LNCaP clone FGC (cell line): ENCODE measurements around the gene MRGPRD.

Experiments
- DNase-seq: peaks from one replicate; pipeline ENCODE4 v3.0.0-alpha.2; 2011; ENCODE audit warnings: low read depth
- H3K4me3 ChIP-seq: 2 replicates; pipeline ENCODE4 v1.5.1; 2011; ENCODE audit warnings: mild to moderate bottlenecking, low read depth, low read length, control low read depth
- TF ChIP-seq, protein P1 (sequence below): IDR thresholded peaks from 2 replicates; pipeline ENCODE4 v1.5.1; 2012; ENCODE audit warnings: mild to moderate bottlenecking; ENCODE audit not compliant: control insufficient read depth, insufficient read depth; ENCODE audit errors: extremely low read depth

MRGPRD gene

GRCh38 chr11:68934321-68934645 lies 46.5 kb downstream of the MRGPRD start:
- no peak for DNase-seq
- no peak overlapping the region for H3K4me3 ChIP-seq
- TF ChIP-seq, protein P1, sequence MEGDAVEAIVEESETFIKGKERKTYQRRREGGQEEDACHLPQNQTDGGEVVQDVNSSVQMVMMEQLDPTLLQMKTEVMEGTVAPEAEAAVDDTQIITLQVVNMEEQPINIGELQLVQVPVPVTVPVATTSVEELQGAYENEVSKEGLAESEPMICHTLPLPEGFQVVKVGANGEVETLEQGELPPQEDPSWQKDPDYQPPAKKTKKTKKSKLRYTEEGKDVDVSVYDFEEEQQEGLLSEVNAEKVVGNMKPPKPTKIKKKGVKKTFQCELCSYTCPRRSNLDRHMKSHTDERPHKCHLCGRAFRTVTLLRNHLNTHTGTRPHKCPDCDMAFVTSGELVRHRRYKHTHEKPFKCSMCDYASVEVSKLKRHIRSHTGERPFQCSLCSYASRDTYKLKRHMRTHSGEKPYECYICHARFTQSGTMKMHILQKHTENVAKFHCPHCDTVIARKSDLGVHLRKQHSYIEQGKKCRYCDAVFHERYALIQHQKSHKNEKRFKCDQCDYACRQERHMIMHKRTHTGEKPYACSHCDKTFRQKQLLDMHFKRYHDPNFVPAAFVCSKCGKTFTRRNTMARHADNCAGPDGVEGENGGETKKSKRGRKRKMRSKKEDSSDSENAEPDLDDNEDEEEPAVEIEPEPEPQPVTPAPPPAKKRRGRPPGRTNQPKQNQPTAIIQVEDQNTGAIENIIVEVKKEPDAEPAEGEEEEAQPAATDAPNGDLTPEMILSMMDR: no peak

DNA sequence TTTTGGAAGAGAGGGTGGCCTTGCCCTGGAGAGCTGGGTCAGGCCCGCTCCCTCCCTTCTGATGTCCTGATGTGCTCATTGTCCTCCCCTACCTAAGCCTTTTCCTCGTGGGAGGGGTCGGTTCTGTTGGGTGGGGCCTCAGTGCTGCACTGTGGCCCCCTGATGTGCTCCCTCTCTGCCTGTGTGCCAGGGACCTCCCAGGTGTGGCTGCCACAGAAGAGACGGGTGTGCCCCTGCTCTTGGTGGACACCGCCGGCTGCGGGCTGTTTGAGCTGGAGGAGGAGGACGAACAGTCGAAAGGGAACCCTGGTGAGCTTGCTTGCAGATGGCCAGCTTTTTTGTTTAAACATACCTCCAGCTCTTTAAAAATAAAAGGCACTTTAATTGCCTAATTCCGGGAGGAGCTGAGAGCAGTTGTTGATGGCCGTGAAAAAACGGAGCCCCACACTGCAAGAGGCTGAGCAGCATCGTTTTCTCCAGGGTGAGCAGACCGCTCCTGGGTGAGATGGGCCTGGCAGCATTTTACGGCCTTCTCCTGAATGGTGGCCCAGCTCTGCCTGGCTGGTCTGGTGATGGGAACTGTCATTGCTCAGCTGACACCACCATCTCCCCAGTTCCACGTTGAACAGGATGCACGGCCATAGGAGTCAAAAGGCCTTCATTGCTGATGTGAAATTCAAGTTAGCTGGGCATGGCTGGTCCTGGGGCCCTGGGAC lies 47.0 kb downstream of the MRGPRD start:
- TF ChIP-seq, protein P1: no peak
- H3K4me3 ChIP-seq: no peak overlapping the region
- no peak for DNase-seq

- no peak for DNase-seq
- no peak overlapping the region for H3K4me3 ChIP-seq
- TF ChIP-seq, protein P1: no peak
Observed at GRCh38 chr11:68932933-68933577, 47.7 kb downstream of the MRGPRD start.

DNA sequence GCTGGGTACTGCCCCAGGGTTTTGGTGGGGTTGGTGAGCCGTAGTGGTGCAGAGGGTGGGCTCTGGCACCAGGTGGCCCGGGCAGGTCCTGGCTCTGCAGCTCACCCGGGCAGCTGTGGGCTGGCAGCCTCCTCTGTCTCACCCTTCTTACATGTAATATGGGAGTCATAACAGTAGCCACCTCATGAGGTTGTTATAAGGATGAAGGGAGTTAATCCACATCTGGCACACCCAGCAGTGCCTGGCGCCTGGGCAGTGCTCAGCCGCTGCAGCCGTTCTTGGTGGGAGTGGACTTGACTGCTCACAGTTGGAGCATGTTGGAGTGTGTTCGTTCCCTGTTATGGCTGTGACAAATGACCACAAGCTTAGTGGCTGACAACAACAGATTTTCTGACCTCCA lies 48.4 kb downstream of the MRGPRD start:
- no peak overlapping the region for H3K4me3 ChIP-seq
- no peak for DNase-seq
- TF ChIP-seq, protein P1: no peak

- TF ChIP-seq, protein P1: no peak
- H3K4me3 ChIP-seq: no peak overlapping the region
- DNase-seq: no peak
Observed at GRCh38 chr11:68931911-68932310, 48.9 kb downstream of the MRGPRD start.

GRCh38 chr11:68930991-68931855 lies 49.6 kb downstream of the MRGPRD start:
- TF ChIP-seq, protein P1: no peak
- DNase-seq: no peak
- H3K4me3 ChIP-seq: no peak overlapping the region
